ENCODE measurements around the gene PTPRG.
"Not testable (repeated sequence)": the region's sequence is repeated elsewhere in the genome, so short reads cannot be mapped to it uniquely, and the experiment has no call there.

Gene PTPRG

DNA sequence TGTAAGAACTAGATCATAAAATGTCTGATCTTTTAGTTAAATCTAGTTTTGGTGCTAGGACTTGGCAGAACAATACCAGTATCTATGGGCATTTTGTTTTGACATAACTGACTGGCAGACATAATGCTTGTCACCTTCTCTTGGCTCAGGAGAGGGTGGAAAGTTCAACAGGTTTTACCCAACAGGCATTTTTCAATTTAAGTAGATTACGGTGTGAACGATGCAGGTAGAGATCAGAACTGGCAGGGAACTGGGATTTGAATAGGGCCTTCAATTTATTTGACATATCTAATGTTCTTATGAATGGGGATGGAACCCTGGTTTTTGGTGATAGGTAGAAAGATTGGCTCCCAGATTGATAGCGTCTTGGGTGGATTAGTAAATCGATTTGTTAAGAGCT, 460.9 kb downstream of the PTPRG start:
- no peak for DNase-seq

DNA sequence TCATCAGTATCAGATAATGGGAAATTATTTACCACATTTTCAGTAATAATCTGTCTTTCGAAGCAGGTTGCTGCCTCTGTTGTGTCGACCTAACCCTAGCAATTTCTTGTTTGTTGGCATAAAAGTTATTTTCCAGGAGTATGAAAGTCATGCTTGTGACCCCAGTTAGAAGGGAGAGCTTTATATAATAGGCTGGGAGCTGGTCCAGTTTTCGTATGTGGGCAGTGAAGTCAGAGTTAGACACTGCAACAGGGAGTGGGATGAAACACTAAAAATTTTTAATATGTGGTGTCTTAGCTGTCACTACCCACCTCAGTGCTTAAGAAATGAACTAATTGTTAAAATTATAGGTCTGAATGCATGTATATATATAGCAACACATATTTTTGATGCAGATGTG, 463.5 kb downstream of the PTPRG start:
- DNase-seq = no peak

DNA sequence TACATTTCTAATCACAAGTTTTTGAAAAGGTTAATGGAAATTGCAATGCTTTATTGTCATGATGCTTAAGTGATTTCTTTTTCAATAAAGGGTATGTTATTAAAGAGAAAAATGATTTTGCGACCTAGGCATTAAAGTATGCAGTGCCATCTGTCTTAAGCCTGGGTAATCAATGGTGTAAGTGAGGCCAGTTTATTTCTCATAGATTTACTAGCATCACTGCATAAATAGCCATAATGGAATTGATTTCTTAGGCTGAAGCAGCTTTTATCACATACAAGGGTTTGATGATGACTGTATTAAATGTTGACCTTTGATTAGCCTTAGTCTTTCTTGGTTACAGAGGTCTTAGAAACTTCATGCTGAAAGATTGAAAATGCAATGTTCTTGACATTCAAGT, 464.5 kb downstream of the PTPRG start:
- no peak for DNase-seq

- no peak for DNase-seq
These were observed 465.9 kb downstream of the PTPRG start for GRCh38 chr3:62027241-62027640.

DNA sequence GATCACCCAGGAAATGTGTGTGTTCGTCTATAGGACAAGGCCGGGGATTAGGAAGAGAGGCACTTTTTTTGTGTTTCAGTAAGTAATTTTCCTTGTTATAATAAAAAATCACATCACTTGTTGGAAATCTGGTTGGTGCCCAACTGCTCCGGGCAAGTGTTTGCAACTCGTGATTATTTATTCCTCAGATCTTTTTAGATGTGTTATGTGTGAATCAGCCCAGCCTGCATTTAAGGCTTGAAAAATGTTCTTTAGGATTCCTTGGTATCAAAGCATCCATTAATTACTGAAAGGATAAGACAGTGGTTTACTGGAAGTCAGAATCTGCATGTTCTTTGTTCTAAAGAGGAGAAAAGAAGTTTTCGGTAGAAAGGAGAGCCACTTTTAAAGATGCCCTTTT, 466.4 kb downstream of the PTPRG start:
- DNase-seq = no peak

- no peak for DNase-seq
These were observed 466.9 kb downstream of the PTPRG start for GRCh38 chr3:62028236-62028635.

- DNase-seq = no peak
These were observed 471.4 kb downstream of the PTPRG start for GRCh38 chr3:62032738-62033137.

DNA sequence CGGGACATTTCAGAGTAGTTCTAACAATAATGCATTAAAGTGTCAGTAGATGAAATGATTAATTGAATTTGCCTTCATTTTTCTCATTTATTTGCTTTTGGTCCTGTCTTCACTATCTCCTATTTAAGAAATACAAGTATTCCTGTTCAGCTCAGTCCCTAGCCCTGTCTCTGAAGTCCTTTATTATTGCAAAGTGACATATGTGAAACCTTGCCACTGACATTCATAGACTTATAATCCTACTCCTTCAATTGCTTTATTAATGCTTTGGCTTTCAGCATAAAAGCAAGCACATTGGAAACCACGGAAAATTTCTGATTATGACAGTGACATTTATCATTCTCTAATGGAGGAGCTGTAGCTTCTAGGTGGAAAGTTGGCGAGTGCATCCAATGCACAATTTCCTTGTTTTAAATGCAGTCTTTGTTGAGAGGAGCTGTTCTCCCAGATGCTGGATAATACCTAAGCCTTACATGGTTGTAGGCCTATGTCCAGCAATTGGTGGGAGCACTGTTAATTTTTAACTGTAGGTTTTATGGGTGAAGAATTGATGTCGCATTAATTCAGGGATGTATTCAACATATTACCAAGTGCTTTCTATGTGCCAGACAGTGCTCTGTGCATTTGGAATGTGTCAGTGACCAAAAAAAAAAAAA, 474.2 kb downstream of the PTPRG start:
- DNase-seq = no peak

GRCh38 chr3:62036726-62037125, 475.4 kb downstream of the PTPRG start:
- DNase-seq = no peak

DNA sequence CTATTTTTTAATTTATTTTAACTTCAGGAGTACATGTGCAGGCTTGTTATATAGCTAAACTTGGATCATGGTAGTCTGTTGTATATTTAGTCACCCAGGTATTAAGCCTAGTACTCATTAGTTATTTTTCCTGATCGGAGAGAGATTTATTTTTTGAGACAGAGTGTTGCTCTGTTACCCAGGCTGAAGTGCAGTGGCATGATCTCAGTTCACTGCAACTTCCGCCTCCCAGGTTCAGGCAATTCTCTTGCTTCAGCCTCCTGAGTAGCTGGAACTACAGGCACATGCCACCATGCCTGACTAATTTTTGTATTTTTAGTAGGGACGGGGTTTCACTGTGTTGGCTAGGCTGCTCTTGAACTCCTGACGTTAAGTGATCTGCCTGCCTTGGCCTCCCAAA, 477.4 kb downstream of the PTPRG start:
- DNase-seq = not testable (repeated sequence)

DNA sequence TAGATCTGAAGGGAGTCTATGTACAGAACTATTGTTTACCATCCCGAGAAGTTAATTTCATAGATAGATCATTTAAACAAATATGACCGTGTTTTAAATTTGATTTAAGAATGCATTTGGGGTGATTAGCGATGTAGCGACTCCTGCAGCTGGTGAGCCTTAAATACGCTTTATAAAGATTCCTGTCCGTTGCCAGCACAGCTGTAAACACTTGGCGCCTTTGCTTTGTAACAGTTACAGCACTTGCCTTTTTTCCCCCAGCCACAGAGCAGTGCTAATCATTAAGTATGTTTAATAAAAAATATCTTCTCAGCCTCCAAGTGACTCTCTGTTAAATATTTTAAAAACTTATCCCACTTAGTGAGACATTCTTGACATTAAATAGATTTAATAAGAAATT, 478.2 kb downstream of the PTPRG start:
- DNase-seq = no peak

DNA sequence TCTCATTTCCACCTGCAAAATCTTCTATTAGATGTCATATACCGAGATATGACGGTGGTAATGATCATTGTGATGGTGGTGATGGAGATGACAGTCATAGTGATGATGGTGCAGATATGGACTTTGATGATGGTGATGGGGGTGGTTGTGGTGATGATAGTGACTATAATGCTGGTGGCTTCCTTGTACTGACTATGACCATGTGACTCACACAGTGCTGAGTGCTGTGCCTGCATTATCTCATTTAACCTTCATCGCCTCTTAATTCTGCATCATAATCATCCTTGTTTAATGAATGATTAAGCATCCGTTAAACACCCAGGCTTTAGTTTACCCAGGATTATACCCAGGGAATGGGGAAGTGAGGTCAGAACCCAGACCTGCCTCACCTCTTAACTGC, 480.3 kb downstream of the PTPRG start:
- DNase-seq = no peak

DNA sequence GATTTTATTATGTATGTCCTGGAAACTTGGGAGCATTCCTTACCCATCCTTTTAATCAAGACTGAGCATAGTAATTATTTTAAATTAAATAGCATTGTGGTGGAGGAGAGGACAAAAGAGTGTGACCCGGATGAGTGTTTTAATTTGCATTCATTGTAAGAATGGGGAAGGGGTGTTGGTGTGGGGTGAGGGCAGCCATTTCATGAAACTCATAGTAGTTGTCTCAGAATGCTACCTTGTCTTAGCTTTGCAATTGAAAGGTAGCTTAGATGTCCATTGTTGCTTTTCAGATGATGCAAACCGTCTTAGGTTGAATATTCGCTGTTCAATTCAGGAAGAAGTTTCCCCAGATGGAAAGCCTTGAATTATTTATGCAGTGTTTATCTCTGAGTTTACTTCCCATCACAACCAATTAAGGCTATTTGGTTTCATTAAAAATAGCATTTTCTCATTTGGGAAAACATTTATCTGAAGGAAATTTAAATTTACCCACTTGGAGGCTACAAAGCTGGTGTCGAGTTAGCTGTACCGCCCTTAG, 483.6 kb downstream of the PTPRG start:
- DNase-seq = no peak

GRCh38 chr3:62046326-62046725, 485.0 kb downstream of the PTPRG start:
- DNase-seq = no peak

DNA sequence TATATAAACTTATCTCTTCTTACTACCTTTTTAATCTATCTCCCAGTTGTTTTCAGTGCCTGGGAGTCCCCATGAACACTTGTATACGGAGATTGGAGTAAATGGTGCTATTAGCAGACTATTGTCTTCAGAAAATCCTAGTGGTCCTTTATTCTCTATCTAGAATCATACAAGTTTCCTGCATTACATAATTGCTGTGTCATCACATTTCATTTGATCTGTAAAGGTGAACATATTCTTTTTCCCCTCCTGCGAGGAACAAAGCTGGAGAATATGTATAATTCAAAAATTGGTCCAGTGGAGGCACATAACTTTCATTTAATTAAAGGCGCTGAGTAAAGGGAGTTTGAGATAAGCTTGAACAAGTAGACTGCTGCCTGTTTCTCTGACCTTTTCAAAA, 487.2 kb downstream of the PTPRG start:
- DNase-seq = no peak

DNA sequence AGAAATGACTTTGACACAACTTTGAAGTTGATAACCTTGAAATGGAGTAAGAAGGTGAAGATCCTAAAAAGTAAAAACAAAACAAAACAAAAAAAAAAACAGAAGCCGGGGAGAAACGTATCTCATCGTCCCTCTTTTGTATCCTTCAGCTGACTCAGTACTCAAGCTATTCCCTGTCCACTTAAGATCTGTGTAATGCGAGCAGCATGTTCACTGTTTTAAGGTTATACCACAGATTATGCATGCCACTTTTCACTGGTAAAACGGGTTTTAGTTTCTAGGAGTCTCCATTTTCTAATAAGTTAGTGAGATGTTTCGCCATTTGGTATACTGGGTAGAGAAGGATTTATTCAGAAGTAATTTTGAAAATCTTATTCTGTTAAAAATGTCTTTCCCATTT, 487.7 kb downstream of the PTPRG start:
- no peak for DNase-seq

GRCh38 chr3:62051506-62051905, 490.1 kb downstream of the PTPRG start:
- no peak for DNase-seq

GRCh38 chr3:62052331-62052730, 491.0 kb downstream of the PTPRG start:
- DNase-seq = no peak

- DNase-seq = no peak
These were observed 495.3 kb downstream of the PTPRG start for GRCh38 chr3:62056658-62057057.

GRCh38 chr3:62057339-62058047, 496.1 kb downstream of the PTPRG start:
- no peak for DNase-seq

DNA sequence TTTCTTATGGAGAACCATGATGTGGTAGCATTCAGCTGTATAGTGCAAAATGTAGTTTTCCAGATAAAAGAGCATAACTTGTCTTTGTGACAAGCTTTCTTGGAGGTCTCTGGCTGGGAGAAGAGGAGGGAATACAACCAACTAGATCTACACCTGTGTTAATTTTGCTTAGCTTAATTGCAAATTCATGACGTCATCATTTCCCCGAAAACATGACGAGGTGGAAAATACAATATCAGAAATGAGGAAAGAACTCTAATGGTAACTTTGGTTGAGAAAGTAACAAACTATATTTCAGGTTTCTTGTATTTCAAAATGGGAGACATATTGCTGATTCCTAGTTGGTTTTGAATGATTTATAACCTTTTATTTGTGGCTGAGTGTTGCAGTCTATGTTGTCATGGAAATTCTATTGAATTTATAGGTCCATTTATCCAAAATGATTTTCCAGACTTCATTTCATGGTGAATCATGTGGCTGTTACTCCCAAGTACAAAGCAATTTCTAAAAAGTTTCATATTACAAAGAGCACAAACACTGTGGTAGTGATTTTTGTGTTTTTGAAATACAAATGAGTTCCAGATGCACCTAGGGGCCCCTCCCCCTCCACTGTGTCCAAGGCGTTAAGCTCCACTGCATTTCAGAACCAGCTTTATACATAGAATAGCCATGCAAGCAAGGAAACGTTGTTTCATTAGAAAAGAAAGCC, 504.8 kb downstream of the PTPRG start:
- no peak for DNase-seq

- no peak for DNase-seq
These were observed 507.0 kb downstream of the PTPRG start for GRCh38 chr3:62068337-62068736.

GRCh38 chr3:62070891-62071290, 509.5 kb downstream of the PTPRG start:
- DNase-seq = peak in 1 of 14 donors; percentile 53

GRCh38 chr3:62073038-62073437, 511.7 kb downstream of the PTPRG start:
- no peak for DNase-seq
